HG02610 (cell line): ENCODE data around the gene ENO1.
"Not testable (repeated sequence)": the region's sequence is repeated elsewhere in the genome, so short reads cannot be mapped to it uniquely, and the experiment has no call there.

Experiments
- ATAC-seq: cut with Tn5 transposase; IDR thresholded peaks from one replicate; pipeline ENCODE4 v1.9.1; 2021; ENCODE audit warnings: mild to moderate bottlenecking, moderate library complexity; ENCODE audit not compliant: unreplicated experiment

Gene ENO1

DNA sequence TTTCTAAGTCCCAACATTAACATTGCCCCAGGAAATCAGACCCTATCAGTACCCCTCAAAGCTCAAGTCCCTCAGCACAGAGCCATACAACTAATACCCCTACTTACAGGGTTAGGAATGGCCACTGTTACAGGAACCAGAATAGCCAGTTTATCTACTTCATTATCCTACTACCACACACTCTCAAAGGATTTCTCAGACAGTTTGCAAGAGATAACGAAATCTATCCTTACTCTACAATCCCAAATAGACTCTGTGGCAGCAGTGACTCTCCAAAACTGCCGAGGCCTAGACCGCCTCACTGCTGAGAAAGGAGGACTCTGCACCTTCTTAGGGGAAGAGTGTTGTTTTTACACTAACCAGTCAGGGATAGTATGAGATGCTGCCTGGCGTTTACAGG is 19.0 kb upstream of the ENO1 start:
- not testable (repeated sequence) for ATAC-seq

GRCh38 chr1:8896775-8897174 is 18.3 kb upstream of the ENO1 start:
- ATAC-seq, result not testable (repeated sequence)

GRCh38 chr1:8892026-8892425 is 13.5 kb upstream of the ENO1 start:
- ATAC-seq, result no peak

DNA sequence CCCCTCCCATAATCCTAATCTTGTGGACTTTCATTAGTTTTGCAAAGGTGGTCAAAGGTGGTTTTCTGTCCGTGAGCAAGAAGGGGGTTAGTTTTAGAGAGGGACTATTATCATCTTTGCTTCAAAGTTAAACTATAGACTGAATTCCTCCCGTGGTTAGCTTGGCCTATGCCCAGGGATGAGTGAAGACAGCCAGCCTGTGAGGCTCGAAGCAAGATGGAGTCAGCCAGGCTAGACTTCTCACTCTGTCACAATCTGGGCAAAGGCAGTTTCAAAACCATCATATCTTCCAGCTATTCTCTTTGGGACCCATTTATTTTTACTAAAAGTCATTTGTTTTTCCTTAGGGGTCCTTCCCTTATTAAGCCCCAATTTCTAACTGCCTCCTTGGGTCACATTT is 12.9 kb upstream of the ENO1 start:
- no peak for ATAC-seq

GRCh38 chr1:8889925-8890785 is 11.7 kb upstream of the ENO1 start:
- no peak for ATAC-seq

GRCh38 chr1:8889103-8889846 is 10.8 kb upstream of the ENO1 start:
- ATAC-seq, result no peak

DNA sequence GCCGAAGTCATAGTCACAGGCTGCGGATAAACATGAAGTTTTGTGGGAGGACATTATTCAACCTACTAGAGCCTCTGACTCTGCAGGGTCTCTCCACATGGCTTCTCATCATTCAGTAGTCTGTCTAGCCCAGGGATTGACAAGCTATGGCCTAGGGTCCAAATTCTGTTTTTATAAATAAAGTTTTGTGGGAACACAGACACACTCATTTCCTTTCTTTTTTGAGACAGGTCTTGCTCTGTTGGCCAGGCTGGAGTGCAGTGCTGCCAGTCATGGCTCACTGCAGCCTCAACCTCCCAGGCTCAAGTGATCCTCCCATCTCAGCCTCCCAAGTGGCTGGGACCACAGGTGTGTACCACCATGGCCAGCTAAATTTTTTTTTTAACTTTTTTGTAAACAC is 8.1 kb upstream of the ENO1 start:
- no peak for ATAC-seq

DNA sequence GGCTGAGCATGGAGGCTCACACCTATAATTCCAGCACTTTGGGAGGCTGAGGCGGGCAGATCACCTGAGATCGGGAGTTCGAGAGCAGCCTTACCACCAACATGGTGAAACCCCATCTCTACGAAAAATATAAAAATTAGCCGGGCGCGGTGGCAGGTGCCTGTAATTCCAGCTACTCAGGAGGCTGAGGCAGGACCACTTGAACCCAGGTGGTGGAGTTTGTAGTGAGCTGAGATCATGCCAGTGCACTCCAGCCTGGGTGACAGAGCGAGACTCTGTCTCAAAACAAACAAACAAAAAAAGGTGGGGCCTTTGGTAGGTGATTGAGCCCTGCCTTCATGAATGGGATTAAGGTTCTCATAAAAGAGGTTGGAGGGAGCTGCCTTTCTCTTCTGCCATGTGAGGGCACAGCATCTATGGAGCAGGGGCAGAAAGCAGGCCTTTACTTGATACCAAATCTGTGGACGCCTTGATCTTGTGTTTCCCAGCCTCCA is 7.6 kb upstream of the ENO1 start:
- not testable (repeated sequence) for ATAC-seq

DNA sequence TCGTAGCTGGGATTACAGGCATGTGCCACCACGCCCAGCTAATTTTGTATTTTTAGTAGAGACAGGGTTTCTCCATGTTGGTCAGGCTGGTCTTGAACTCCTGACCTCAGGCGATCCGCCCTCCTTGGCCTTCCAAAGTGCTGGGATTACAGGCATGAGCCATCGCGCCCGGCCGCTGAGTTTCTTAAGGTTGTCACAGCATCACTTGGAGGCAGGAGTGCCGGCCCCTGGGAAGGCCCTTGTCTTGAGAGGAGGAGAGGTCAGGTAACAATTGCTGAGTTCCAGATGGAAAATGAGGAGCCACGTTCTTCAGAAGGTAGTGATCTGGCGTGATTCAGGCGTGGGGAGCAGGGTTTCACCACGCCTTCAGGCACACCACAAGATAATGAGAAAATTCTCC is 5.6 kb upstream of the ENO1 start:
- not testable (repeated sequence) for ATAC-seq

DNA sequence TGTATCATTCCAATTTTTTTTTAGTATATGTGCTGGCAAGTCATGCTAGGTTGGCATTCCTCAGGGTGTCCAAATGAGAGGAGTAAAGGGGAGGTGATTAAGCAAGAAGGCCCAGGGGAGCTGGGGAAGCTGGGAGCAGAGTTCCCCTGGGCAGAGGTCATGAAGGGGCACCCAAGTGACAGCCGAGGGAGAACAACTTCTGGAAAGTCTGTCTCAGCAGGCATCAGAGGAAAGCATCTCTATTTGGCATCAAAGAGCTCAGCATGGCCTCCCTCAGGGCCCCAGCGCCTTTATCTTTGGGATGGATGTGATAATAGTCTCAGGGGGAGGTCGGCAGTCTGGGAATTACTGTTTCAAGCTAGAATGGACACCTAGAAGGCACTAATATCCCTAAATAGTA is 5.0 kb upstream of the ENO1 start:
- no peak for ATAC-seq

- ATAC-seq, result no peak
These were observed 1.6 kb upstream of the ENO1 start for GRCh38 chr1:8879922-8880676.

- no peak for ATAC-seq
These were observed 1.0 kb upstream of the ENO1 start for GRCh38 chr1:8879464-8879921.

- ATAC-seq, result peak; percentile 73
These were observed 395 bp upstream of the ENO1 start for GRCh38 chr1:8878698-8879463.

DNA sequence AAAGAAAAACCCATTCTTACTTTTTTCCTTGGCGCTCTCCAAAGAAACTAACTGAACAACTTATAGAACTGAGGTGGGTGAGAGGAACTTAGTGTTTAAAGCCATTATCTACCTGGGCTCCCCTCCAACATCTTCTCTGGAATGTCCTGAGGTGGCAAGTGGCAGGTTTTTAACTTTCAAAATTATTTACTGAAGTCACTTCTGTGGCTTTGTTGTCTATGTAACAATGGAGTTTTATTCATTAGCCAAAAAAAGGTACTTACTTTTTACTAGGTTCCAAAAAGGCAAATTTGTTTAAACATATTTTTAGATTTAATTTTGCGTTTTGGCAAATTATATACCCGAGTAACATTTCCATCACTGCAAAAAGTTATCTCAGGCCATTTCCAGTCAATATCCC is 2.4 kb downstream of the ENO1 start:
- no peak for ATAC-seq

- ATAC-seq, result no peak
These were observed 3.1 kb downstream of the ENO1 start for GRCh38 chr1:8875216-8875861.

DNA sequence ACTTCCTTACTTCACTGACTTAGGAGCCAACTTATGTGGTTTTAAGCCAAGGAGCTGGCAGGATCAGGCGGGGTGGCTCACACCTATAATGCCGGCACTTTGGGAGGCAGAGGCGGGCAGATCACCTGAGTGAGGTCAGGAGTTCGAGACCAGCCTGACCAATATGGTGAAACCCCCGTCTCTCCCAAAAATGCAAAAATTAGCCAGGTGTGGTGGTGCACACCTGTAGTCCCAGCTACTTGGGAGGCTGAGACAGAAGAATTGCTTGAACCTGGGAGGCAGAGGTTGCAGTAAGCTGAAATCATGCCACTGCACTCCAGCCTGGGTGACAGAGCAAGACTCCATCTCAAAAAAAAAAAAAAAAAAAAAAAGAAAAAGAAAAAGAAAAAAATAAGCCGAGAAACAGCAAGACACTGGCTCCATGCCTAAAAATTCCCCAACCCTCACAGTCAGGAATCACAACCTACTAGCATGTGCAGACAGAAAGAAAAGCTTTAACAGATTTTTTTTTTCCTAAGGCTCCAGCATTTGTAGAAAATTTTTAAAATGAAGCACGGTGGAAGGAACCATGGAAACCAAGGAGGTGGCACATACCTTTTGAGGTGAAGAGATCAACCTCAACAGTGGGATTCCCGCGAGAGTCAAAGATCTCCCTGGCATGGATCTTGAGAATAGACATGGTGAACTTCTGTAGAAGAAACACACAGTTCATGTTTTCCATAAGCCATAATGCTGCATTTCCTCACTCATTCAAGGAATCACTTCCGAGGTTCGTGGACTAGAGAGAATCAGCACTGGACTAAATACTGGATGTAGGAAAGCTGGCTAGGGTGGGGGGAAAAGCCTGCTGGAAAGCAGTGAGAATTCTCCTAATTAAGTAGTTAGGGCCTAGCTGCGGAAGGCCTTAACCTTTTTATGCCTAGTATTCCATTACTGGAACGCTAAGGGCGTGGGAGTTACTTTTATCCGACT is 4.0 kb downstream of the ENO1 start:
- ATAC-seq, result no peak

DNA sequence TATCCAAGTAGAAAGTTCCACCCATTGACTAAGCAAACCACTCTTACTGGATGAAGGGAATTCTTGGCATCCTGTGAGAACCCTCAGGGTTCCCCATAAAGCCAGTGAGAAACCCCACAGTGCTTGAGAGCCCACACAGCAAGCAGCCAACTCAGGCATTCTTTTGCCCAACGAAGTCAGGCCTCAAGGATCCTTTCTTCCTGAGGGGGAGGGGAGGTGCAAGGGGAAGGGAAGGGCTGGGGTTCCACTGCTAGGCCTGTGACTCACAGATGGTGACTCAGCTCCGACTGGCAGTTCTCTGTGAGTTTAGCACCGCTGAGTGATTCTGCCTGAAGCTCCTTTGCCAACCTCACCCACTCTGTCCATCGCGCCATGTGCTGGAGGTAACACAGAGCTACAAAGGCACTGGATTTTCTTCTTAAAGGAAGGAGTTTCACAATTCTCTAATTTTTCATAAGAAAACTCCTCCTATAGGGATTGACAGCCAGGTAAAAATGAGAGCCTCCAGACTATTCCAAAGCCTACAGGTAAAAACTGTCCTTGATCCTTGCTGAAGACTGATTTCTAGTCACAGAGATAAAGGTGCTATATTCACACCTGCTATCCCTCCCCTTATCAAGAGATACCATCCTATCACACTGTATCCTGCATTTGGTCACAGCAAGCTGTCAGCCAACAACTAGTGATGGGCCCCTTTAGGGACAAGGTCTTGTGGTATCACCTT is 4.8 kb downstream of the ENO1 start:
- no peak for ATAC-seq

DNA sequence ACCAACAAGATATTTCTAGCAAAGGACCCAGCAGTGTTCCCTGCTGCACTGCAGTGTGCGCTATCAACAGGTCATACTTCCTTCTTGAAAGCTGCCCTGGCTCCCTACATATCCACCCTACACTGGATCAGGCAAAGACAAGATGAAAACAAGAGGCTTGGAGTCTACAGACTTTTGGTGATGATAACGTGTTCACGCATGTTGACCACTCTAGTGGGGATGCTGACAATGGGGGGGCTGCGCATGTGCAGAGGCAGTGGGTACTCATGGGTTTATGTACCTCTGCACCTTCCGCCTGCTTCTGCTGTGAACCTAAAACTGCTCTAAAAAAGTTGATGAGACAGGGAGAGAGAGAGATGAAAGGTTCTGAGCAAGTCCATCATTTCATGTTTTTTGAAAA is 5.5 kb downstream of the ENO1 start:
- no peak for ATAC-seq
